K562 (cell line): Measurements from ENCODE around the gene TCF21.

Source experiments
- CBFB ChIP-seq: sonication (generic); formaldehyde crosslinking; IDR thresholded peaks from 2 replicates; pipeline ENCODE4 v1.4.0; 2020; ENCODE audit warnings: mild to moderate bottlenecking, missing genetic modification reagents
- POLR2AphosphoS5 ChIP-seq: IDR thresholded peaks from 2 replicates; pipeline ENCODE4 v1.6.1; 2011; ENCODE audit warnings: mild to moderate bottlenecking, low read depth, low read length, moderate library complexity; ENCODE audit not compliant: control insufficient read depth, insufficient read depth
- ZFP36 ChIP-seq: fragments of 150-350 bp; IDR thresholded peaks from 2 replicates; pipeline ENCODE4 v1.6.1; 2018; ENCODE audit warnings: low read length, low read depth; ENCODE audit not compliant: partially characterized antibody
- ZNF431 ChIP-seq: sonication (generic); formaldehyde crosslinking; IDR thresholded peaks from 2 replicates; pipeline ENCODE4 v1.8.0; 2022; ENCODE audit warnings: mild to moderate bottlenecking, missing genetic modification reagents
- ZNF695 ChIP-seq: fragments of 450-650 bp; formaldehyde crosslinking; IDR thresholded peaks from 2 replicates; pipeline ENCODE4 v1.4.0; 2020; ENCODE audit warnings: mild to moderate bottlenecking, moderate library complexity
- ZSCAN32 ChIP-seq: fragments of 450-650 bp; formaldehyde crosslinking; IDR thresholded peaks from 2 replicates; pipeline ENCODE4 v1.4.0; 2020; ENCODE audit warnings: mild to moderate bottlenecking, moderate library complexity
- TF ChIP-seq, protein P1 (sequence below): sonication (generic); formaldehyde crosslinking; IDR thresholded peaks from 2 replicates; pipeline ENCODE4 v1.8.1; 2023; ENCODE audit warnings: mild to moderate bottlenecking, missing genetic modification reagents, moderate library complexity
- TF ChIP-seq, protein P2 (sequence below): sonication (generic); formaldehyde crosslinking; IDR thresholded peaks from 2 replicates; pipeline ENCODE4 v1.8.0; 2023; ENCODE audit warnings: mild to moderate bottlenecking, missing genetic modification reagents

DNA sequence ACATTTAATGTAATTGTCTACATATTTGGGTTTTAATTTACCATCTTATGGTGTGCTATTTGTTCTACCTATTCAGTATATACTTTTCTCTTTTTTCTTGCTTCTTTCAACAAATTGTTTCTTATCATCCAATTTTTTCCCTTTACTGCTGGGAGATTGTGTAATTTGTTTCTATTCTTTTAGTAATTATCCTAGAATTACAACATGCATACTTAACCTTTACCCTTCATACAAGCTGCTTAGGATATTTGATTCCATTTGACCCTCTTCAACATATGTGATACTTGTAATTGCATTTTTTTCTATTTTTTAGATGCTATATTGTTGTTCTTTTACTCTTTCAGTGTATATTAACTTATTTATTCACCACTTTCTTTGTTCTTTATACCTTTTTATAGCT is 49.0 kb downstream of the TCF21 start:
- TF ChIP-seq ZNF695 (no peak), ZSCAN32 (CRISPR knock-in tag) (no peak), POLR2AphosphoS5 (no peak), ZFP36 (no peak), CBFB (CRISPR knock-in tag) (no peak), ZNF431 (CRISPR knock-in tag) (no peak)
- TF ChIP-seq, protein P1, sequence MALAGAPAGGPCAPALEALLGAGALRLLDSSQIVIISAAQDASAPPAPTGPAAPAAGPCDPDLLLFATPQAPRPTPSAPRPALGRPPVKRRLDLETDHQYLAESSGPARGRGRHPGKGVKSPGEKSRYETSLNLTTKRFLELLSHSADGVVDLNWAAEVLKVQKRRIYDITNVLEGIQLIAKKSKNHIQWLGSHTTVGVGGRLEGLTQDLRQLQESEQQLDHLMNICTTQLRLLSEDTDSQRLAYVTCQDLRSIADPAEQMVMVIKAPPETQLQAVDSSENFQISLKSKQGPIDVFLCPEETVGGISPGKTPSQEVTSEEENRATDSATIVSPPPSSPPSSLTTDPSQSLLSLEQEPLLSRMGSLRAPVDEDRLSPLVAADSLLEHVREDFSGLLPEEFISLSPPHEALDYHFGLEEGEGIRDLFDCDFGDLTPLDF (CRISPR knock-in tag), result no peak
- TF ChIP-seq, protein P2, sequence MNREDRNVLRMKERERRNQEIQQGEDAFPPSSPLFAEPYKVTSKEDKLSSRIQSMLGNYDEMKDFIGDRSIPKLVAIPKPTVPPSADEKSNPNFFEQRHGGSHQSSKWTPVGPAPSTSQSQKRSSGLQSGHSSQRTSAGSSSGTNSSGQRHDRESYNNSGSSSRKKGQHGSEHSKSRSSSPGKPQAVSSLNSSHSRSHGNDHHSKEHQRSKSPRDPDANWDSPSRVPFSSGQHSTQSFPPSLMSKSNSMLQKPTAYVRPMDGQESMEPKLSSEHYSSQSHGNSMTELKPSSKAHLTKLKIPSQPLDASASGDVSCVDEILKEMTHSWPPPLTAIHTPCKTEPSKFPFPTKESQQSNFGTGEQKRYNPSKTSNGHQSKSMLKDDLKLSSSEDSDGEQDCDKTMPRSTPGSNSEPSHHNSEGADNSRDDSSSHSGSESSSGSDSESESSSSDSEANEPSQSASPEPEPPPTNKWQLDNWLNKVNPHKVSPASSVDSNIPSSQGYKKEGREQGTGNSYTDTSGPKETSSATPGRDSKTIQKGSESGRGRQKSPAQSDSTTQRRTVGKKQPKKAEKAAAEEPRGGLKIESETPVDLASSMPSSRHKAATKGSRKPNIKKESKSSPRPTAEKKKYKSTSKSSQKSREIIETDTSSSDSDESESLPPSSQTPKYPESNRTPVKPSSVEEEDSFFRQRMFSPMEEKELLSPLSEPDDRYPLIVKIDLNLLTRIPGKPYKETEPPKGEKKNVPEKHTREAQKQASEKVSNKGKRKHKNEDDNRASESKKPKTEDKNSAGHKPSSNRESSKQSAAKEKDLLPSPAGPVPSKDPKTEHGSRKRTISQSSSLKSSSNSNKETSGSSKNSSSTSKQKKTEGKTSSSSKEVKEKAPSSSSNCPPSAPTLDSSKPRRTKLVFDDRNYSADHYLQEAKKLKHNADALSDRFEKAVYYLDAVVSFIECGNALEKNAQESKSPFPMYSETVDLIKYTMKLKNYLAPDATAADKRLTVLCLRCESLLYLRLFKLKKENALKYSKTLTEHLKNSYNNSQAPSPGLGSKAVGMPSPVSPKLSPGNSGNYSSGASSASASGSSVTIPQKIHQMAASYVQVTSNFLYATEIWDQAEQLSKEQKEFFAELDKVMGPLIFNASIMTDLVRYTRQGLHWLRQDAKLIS (CRISPR knock-in tag), result no peak
